Endothelial cell of umbilical vein (primary cell): ENCODE data around the gene PTPN13. TPM values are rescaled to one million over a fixed set of nuclear protein-coding genes. Genes with fewer than 3 reads are reported as not detected.

Source experiments
- BruUV-seq: library from RNA; stranded (reverse); fragments of 400-500 nt; replicated peaks from 2 replicates; lab custom pipeline; 2021; lab: Mats Ljungman, UMichigan
- CTCF ChIA-PET: fragments of 300-600, 350-600 bp; sonication (Branson Sonifier 250); formaldehyde crosslinking; loops from one replicate; lab custom pipeline; 2021; ENCODE audit warnings: antibody characterized with exemption, inconsistent platforms; lab: Charles Lee
- POLR2A ChIA-PET: fragments of 300-600, 350-600 bp; sonication (Branson Sonifier 250); formaldehyde crosslinking; loops from one replicate; lab custom pipeline; 2021; ENCODE audit warnings: antibody characterized with exemption, inconsistent platforms; lab: Charles Lee
- DNase-seq: peaks from one replicate; pipeline ENCODE4 v3.0.0-alpha.2; 2011; ENCODE audit warnings: low read depth, low spot score
- FAIRE-seq: peaks from 2 replicates; lab custom pipeline; 2011; peaks lifted over from hg19 to GRCh38; lab: Jason Lieb, UNC
- H2AFZ ChIP-seq: 2 replicates; pipeline ENCODE4 v1.6.0; 2012; ENCODE audit warnings: low read depth, low read length, control low read depth, inconsistent platforms
- H3K27ac ChIP-seq: 2 replicates; pipeline ENCODE4 v1.5.1; 2011; ENCODE audit warnings: low read depth, mild to moderate bottlenecking, control low read depth, low read length, moderate library complexity; ENCODE audit not compliant: insufficient read depth
- H3K27me3 ChIP-seq, 2 experiments: 2 replicates each; pipeline versions ENCODE4 v1.6.0 to v1.6.1; 2011; ENCODE audit warnings: low read length in 2 of 2, mixed read lengths in 1 of 2; ENCODE audit not compliant: control insufficient read depth in 2 of 2, insufficient read depth in 2 of 2
- H3K36me3 ChIP-seq, 2 experiments: 2 replicates in 1 of 2; 3 replicates in 1 of 2; pipeline ENCODE4 v1.5.1; 2011; ENCODE audit warnings: low read length in 2 of 2, mild to moderate bottlenecking in 1 of 2, moderate library complexity in 1 of 2; ENCODE audit not compliant: control insufficient read depth in 2 of 2, insufficient read depth in 2 of 2; ENCODE audit errors: extremely low read depth in 1 of 2
- H3K4me1 ChIP-seq: 3 replicates; pipeline ENCODE4 v1.5.1; 2011; ENCODE audit warnings: mild to moderate bottlenecking, low read length; ENCODE audit not compliant: control insufficient read depth, insufficient read depth; ENCODE audit errors: extremely low read depth
- H3K4me2 ChIP-seq: 2 replicates; pipeline ENCODE4 v1.6.1; 2011; ENCODE audit warnings: low read length, control low read depth, mixed read lengths; ENCODE audit not compliant: insufficient read depth
- H3K4me3 ChIP-seq, 3 experiments: fragments of 200-600 bp in 1 of 3; sonication (generic), shearing (Covaris generic) in 1 of 3; replicated peaks in 1 of 3; 2 replicates each; pipeline ENCODE4 v1.5.1; 2011 to 2016; ENCODE audit warnings: control low read depth in 3 of 3, low read length in 3 of 3, mild to moderate bottlenecking in 2 of 3, inconsistent platforms in 1 of 3, low read depth in 1 of 3, moderate library complexity in 1 of 3; ENCODE audit not compliant: insufficient read depth in 1 of 3
- H3K79me2 ChIP-seq: 2 replicates; pipeline ENCODE4 v1.6.0; 2012; ENCODE audit warnings: low read length, inconsistent platforms; ENCODE audit not compliant: control insufficient read depth, insufficient read depth
- H3K9ac ChIP-seq: replicated peaks from 2 replicates; pipeline ENCODE3; 2011; ENCODE audit warnings: low read length, control low read depth; ENCODE audit not compliant: insufficient read depth; ENCODE audit errors: extremely low read depth
- H3K9me1 ChIP-seq: replicated peaks from 3 replicates; pipeline ENCODE4 v1.6.0; 2011; ENCODE audit warnings: mild to moderate bottlenecking, low read length; ENCODE audit not compliant: control insufficient read depth, insufficient read depth; ENCODE audit errors: extremely low read depth
- H3K9me3 ChIP-seq: replicated peaks from 2 replicates; pipeline ENCODE4 v1.5.1; 2012; ENCODE audit warnings: low read length, inconsistent platforms; ENCODE audit not compliant: control insufficient read depth, insufficient read depth
- H4K20me1 ChIP-seq: replicated peaks from 2 replicates; pipeline ENCODE3; 2011; ENCODE audit warnings: mild to moderate bottlenecking, low read length; ENCODE audit not compliant: control insufficient read depth, insufficient read depth; ENCODE audit errors: extremely low read depth
- CTCF ChIP-seq, 2 donors: IDR thresholded peaks; 1 replicate in 1 of 2; 2 replicates in 1 of 2; pipeline ENCODE4 v1.5.1; 2011; ENCODE audit warnings: low read length in 2 of 2, mild to moderate bottlenecking in 2 of 2, moderate library complexity in 2 of 2, control low read depth in 1 of 2, inconsistent platforms in 1 of 2, low read depth in 1 of 2; ENCODE audit not compliant: insufficient read depth in 1 of 2; ENCODE audit errors: extremely low read depth in 1 of 2
- EZH2 ChIP-seq: IDR thresholded peaks from 2 replicates; pipeline ENCODE4 v1.6.1; 2012; ENCODE audit warnings: borderline replicate concordance, low read depth, mild to moderate bottlenecking, moderate library complexity, low read length, inconsistent platforms; ENCODE audit not compliant: severe bottlenecking
- FOS ChIP-seq: IDR thresholded peaks from 2 replicates; pipeline ENCODE4 v1.6.1; 2011; ENCODE audit warnings: mild to moderate bottlenecking, low read length, moderate library complexity, borderline replicate concordance; ENCODE audit not compliant: insufficient read depth
- GATA2 ChIP-seq: IDR thresholded peaks from 2 replicates; pipeline ENCODE4 v1.7.0; 2011; ENCODE audit warnings: low read depth, mild to moderate bottlenecking, moderate library complexity, mixed read lengths, low read length; ENCODE audit not compliant: insufficient read length, insufficient read depth
- JUN ChIP-seq: IDR thresholded peaks from 2 replicates; pipeline ENCODE4 v1.6.1; 2011; ENCODE audit warnings: borderline replicate concordance, low read depth; ENCODE audit not compliant: insufficient read length, insufficient read depth
- MYC ChIP-seq: IDR thresholded peaks from one replicate; pipeline ENCODE4 v1.6.1; 2011; ENCODE audit warnings: mild to moderate bottlenecking, low read depth, low read length
- POLR2A ChIP-seq: IDR thresholded peaks from 2 replicates; pipeline ENCODE4 v1.6.1; 2012; ENCODE audit warnings: low read depth, mild to moderate bottlenecking, control low read depth, low read length
- POLR2AphosphoS5 ChIP-seq: IDR thresholded peaks from 2 replicates; pipeline ENCODE4 v1.6.1; 2012; ENCODE audit warnings: low read depth, mild to moderate bottlenecking, control low read depth, low read length, moderate library complexity; ENCODE audit not compliant: insufficient read depth
- dilution Hi-C: fragments of 300-500 bp; cut with MboI; formaldehyde crosslinking; loops from one replicate; pipeline ENCODE4 v1.15.0; 2019; ENCODE audit warnings: low sequenced_read_pairs; ENCODE audit not compliant: extremely low pct_ligation_motif_present
- intact Hi-C: fragments of 100-400 bp; cut with micrococcal nuclease; formaldehyde crosslinking; loops from one replicate; pipeline ENCODE4 v1.10.0; 2022
- polyA plus RNA-seq, 4 experiments: library from polyadenylated mRNA; depleted of rRNA in 3 of 4; stranded (reverse) in 3 of 4; unstranded in 1 of 4; fragments of >200 nt; gene quantifications; 2 replicates each; pipeline versions ENCODE4 v1.2.1 to v1.2.3, GENCODE V29; 2011 to 2012; ENCODE audit warnings: missing spikeins in 1 of 4
- total RNA-seq: library from RNA; stranded (reverse); gene quantifications from 2 replicates; pipeline ENCODE4 v1.2.3, GENCODE V29; 2021
- TF ChIP-seq, protein P1 (sequence below): IDR thresholded peaks from 2 replicates; pipeline ENCODE4 v1.6.1; 2011; ENCODE audit not compliant: insufficient read depth, insufficient read length

PTPN13 gene
- total and polyA plus RNA-seq, 2 donors (not counting 3 experiments of a cell fraction or from before 2014, with no cell fraction given): 0.69 to 2.9 TPM

DNA sequence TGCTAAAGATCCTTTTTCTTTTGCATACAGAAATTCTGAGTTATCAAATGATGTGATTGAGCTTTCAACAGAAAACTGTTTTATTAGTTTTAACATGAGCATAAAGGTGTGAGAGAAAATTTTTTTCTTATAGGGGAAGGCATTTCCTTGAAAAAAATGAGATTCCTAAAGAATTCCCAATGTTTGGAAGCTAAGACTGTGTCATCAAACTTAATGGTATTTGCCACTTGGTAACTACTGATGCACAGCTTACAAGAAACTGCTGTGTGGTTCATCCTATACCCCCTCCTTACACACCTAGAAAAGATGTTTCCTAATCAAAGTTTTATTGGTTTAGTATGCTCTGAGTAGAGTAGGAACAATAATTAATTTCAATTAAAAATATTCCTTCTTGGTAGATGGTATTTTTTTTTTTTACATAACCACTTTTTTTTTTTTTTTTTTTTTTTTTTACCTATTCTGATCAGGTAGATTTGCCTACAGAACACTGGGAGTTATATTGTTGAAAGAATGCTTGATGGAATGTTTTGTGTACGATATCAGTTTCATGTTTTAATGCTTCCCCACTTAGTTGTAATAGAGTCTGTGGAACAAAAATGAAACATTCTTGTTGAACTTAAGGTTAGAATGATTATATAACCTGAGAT, 6.0 kb downstream of the PTPN13 start:
- TF ChIP-seq EZH2 (no peak), POLR2A (no peak), JUN (no peak)

DNA sequence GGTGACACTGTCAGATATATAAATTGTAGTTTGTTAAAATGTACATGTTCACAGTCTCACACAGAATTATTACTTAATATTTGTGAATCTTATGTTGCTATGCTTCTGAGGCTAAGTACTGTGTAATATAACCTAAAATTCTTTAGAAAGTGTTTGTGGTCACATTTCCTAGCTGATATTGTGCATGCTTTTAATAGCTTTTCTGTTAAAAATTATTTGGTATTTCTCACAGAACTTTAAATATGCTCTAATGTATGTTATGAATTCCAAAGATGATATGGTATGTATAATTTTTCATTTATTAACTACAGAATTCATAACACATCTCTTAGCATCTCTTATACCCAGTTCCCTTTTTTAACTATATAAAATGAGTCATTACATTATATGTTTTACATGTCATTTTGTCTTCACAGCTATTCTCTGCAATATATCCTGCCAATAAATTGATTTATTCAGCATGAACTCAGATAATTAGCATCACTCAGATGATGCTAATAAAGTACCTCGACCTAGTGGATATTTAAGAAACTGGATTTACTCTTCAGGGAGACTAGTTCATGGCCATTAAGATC, 9.3 kb downstream of the PTPN13 start:
- intact Hi-C loops (no loop called here), dilution Hi-C loops (no loop called here)
- Histone ChIP-seq H3K27ac (no peak overlapping the region), H3K9me1 (no peaks in the 10 kb centered on the region), H3K4me2 (no peak overlapping the region), H3K4me3 (no peak overlapping the region), H2AFZ (no peak overlapping the region), H3K27me3 (no peaks in the 10 kb centered on the region), H3K79me2 (no peaks in the 10 kb centered on the region), H4K20me1 (no peaks in the 10 kb centered on the region), H3K9me3 (no peaks in the 10 kb centered on the region), H3K9ac (no peak overlapping the region), H3K4me1 (no peaks in the 10 kb centered on the region), H3K36me3 (no peaks in the 10 kb centered on the region)
- no TSS peak for BruUV-seq
- ChIA-PET CTCF (no interaction called here), POLR2A (no interaction called here)
- FAIRE-seq (no peak), DNase-seq (no peak)
- TF ChIP-seq CTCF (IDR thresholded peaks at IDR 0.05; ENCODE audit: extremely low read depth in 1 of 2, insufficient read depth in 1 of 2, low read depth in 1 of 2, low read length in 2 of 2) (no peak), GATA2 (no peak), MYC (no peak), EZH2 (no peak), POLR2AphosphoS5 (no peak), JUN (no peak), POLR2A (no peak), FOS (no peak)
- TF ChIP-seq, protein P1, sequence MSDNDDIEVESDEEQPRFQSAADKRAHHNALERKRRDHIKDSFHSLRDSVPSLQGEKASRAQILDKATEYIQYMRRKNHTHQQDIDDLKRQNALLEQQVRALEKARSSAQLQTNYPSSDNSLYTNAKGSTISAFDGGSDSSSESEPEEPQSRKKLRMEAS: no peak

More for the DNA sequence above, 6.0 kb downstream of the PTPN13 start:
- Histone ChIP-seq H3K9ac (no peak overlapping the region), H3K9me3 (no peaks in the 10 kb centered on the region), H3K36me3 (no peaks in the 10 kb centered on the region), H3K27ac (no peak overlapping the region), H3K4me2 (no peak overlapping the region), H3K4me3 (no peak overlapping the region), H3K9me1 (no peaks in the 10 kb centered on the region), H3K4me1 (peaks cover 8% of the 10 kb centered on the region), H3K27me3 (no peaks in the 10 kb centered on the region), H3K79me2 (no peaks in the 10 kb centered on the region), H4K20me1 (no peaks in the 10 kb centered on the region), H2AFZ (no peak overlapping the region)
- no TSS peak for BruUV-seq
- dilution Hi-C loops (no loop called here), intact Hi-C loops (no loop called here)
- FAIRE-seq: no peak
- no peak for DNase-seq
- ChIA-PET POLR2A (interaction anchor here (0.7 kb wide), 1 partner anchor 183 kb away, joined by 6 read pairs; no protein-coding TSS in a partner anchor), CTCF (no interaction called here)
